NCI-H460 (cell line): ENCODE measurements around the gene PRKRIP1. TPM values are rescaled to one million over a fixed set of nuclear protein-coding genes. Genes with fewer than 3 reads are reported as not detected.
"Not testable (repeated sequence)": the region's sequence is repeated elsewhere in the genome, so short reads cannot be mapped to it uniquely, and the experiment has no call there.

Experiments
- DNase-seq: peaks from one replicate; pipeline ENCODE4 v3.0.0-alpha.2; 2016; ENCODE audit warnings: low read depth; ENCODE audit errors: extremely low read depth
- small RNA-seq, 2 experiments: library from RNA; depleted of rRNA; stranded (forward); fragments of <200 nt; gene quantifications; one replicate each; pipeline ENCODE3, GENCODE V24; 2014
- total RNA-seq: library from RNA; depleted of rRNA; stranded (reverse); fragments of >200 nt; shearing (Covaris generic); gene quantifications from 2 replicates; pipeline ENCODE4 v1.2.3, GENCODE V29; 2014; rRNA removed

Gene PRKRIP1
- total RNA-seq, 1 experiment from 2014 or later = 17.4 TPM

GRCh38 chr7:102474116-102474515 is 78.0 kb downstream of the PRKRIP1 start:
- DNase-seq = not testable (repeated sequence)

DNA sequence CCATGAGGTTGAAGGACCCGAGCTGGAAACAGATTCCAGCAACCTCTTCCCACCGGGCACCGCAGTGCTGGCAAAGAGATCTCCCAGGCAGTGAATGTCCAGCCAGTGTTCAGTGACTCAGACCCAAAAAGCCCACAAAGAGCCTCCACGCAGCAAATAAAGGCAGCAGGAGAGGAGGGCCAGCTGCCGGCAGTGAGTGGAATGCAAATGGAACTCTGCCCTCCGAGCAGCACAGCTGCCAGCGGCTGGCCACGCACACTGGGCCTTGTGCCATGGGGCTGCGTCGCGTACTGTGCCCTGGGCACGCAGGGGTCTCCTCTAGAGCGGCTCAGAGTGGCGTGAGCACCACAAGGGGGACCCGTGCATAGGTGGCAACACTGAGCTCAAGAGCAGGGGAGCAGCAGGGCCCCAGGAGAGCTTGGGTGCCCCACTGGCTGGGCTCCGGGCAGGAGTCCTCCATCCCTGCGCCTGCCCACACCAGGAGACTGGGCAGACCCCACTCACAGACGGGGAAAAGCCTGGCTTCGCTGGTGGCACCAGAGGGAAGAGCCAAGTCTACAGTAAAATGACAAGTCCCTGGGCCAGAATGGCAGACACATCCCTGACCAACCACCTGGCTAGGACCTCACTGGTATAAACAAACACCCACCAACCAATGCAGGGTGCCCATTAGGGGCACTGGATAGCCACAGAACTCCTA is 78.7 kb downstream of the PRKRIP1 start:
- DNase-seq = not testable (repeated sequence)

Small RNAs within 50 kb of the gene (small RNA-seq; reads per million reads assigned to genes)
- gene AC091390.4 (0 reads per million in 2 experiments), gene MIR548O (0 reads per million in 2 experiments)

Other genes starting within 250 kb of the PRKRIP1 start
- gene SH2B2, start 109.5 kb upstream of the PRKRIP1 start, total RNA-seq = 3.2 and 3.3 TPM in 2 replicates
- not detected in 2 replicates for gene SPDYE6, start 39.9 kb upstream of the PRKRIP1 start, total RNA-seq
- 3.6 and 5.1 TPM in 2 replicates for gene ORAI2, start 37.2 kb downstream of the PRKRIP1 start, total RNA-seq
- gene ALKBH4, start 68.5 kb downstream of the PRKRIP1 start, total RNA-seq = 8.5 and 9.5 TPM in 2 replicates
- 25.2 and 28.4 TPM in 2 replicates for gene LRWD1, start 68.6 kb downstream of the PRKRIP1 start, total RNA-seq
- 42.4 and 43.0 TPM in 2 replicates for gene POLR2J, start 82.6 kb downstream of the PRKRIP1 start, total RNA-seq
- 2.7 and 3.3 TPM in 2 replicates for gene RASA4B, start 121.4 kb downstream of the PRKRIP1 start, total RNA-seq
- 5.0 and 11.7 TPM in 2 replicates for gene UPK3BL2, start 147.3 kb downstream of the PRKRIP1 start, total RNA-seq
- gene SPDYE2, start 154.9 kb downstream of the PRKRIP1 start, total RNA-seq = not detected in 2 replicates
- 14.8 and 21.3 TPM in 2 replicates for gene POLR2J3, start 176.2 kb downstream of the PRKRIP1 start, total RNA-seq
- 2.1 and 4.7 TPM in 2 replicates for gene RASA4, start 220.4 kb downstream of the PRKRIP1 start, total RNA-seq
- 22.8 and 31.2 TPM in 2 replicates for gene UPK3BL1, start 246.4 kb downstream of the PRKRIP1 start, total RNA-seq